GM23338 (cell line): ENCODE results near the gene PPP1R16B. TPM values are rescaled to one million over a fixed set of nuclear protein-coding genes. Genes with fewer than 3 reads are reported as not detected.

Source experiments
- ATAC-seq: fragments of 200-7000 bp; cut with Tn5 transposase; 3 replicates; pipeline ENCODE4 v1.9.1; 2020
- DNase-seq: peaks from one replicate; pipeline ENCODE4 v3.0.0-alpha.2; 2015; ENCODE audit warnings: low spot score
- H2AFZ ChIP-seq: fragments of 200-600 bp; sonication (generic); 2 replicates; pipeline ENCODE4 v1.8.0; 2016; ENCODE audit warnings: antibody characterized with exemption, mild to moderate bottlenecking, moderate library complexity
- H3F3A ChIP-seq: fragments of 200-600 bp; sonication (generic); replicated peaks from 2 replicates; pipeline ENCODE4 v1.8.0; 2017; ENCODE audit warnings: antibody characterized with exemption, mixed run types, low read depth
- H3K27ac ChIP-seq: fragments of 200-600 bp; sonication (generic); 2 replicates; pipeline ENCODE4 v1.6.1; 2016; ENCODE audit warnings: low read depth
- H3K27me3 ChIP-seq: fragments of 200-600 bp; sonication (generic); 2 replicates; pipeline ENCODE4 v1.8.0; 2016; ENCODE audit warnings: mild to moderate bottlenecking, mixed run types, moderate library complexity; ENCODE audit not compliant: insufficient read depth
- H3K36me3 ChIP-seq: fragments of 200-600 bp; sonication (generic); 2 replicates; pipeline ENCODE4 v1.8.0; 2016; ENCODE audit warnings: mild to moderate bottlenecking; ENCODE audit not compliant: insufficient read depth
- H3K4me1 ChIP-seq: fragments of 200-600 bp; sonication (generic); 2 replicates; pipeline ENCODE4 v1.8.0; 2016; ENCODE audit warnings: mild to moderate bottlenecking, moderate library complexity; ENCODE audit not compliant: insufficient read depth
- H3K4me2 ChIP-seq: fragments of 200-600 bp; sonication (generic); 2 replicates; pipeline ENCODE4 v1.7.1; 2017; ENCODE audit warnings: mixed run types
- H3K4me3 ChIP-seq: fragments of 200-600 bp; sonication (generic); 2 replicates; pipeline ENCODE4 v1.6.1; 2016; ENCODE audit warnings: mixed run types
- H3K79me2 ChIP-seq: fragments of 200-600 bp; sonication (generic); replicated peaks from 2 replicates; pipeline ENCODE4 v1.8.0; 2017; ENCODE audit warnings: mild to moderate bottlenecking; ENCODE audit not compliant: insufficient read depth
- H3K9me2 ChIP-seq: fragments of 200-600 bp; sonication (generic); 2 replicates; pipeline ENCODE4 v1.8.0; 2017; ENCODE audit not compliant: insufficient read depth
- H4K20me1 ChIP-seq: fragments of 200-600 bp; sonication (generic); replicated peaks from 2 replicates; pipeline ENCODE4 v1.8.0; 2017; ENCODE audit warnings: mild to moderate bottlenecking; ENCODE audit not compliant: insufficient read depth
- H3K27ac Mint-ChIP-seq: 2 replicates; pipeline ENCODE4 v1.8.0; 2020; ENCODE audit warnings: inconsistent platforms, mild to moderate bottlenecking, moderate library complexity, mixed read lengths
- H3K27me3 Mint-ChIP-seq: 3 replicates; pipeline ENCODE4 v1.8.0; 2022; ENCODE audit warnings: low read depth, mild to moderate bottlenecking, moderate library complexity, mixed read lengths, inconsistent platforms; ENCODE audit not compliant: insufficient read depth, poor library complexity
- H3K36me3 Mint-ChIP-seq: 3 replicates; pipeline ENCODE4 v1.8.0; 2021; ENCODE audit warnings: low read depth, mild to moderate bottlenecking, inconsistent platforms, moderate library complexity, mixed read lengths
- H3K4me1 Mint-ChIP-seq: 3 replicates; pipeline ENCODE4 v1.8.0; 2020; ENCODE audit warnings: mild to moderate bottlenecking, inconsistent platforms, mixed read lengths
- H3K4me3 Mint-ChIP-seq: 3 replicates; pipeline ENCODE4 v1.8.0; 2021; ENCODE audit warnings: moderate library complexity, mild to moderate bottlenecking, inconsistent platforms, mixed read lengths
- H3K9me3 Mint-ChIP-seq: 3 replicates; pipeline ENCODE4 v1.8.0; 2020; ENCODE audit warnings: moderate library complexity, mild to moderate bottlenecking, inconsistent platforms, mixed read lengths
- CREB1 ChIP-seq: fragments of 250-450 bp; sonication (Bioruptor Pico); IDR thresholded peaks from 2 replicates; pipeline ENCODE4 v1.5.0; 2020; ENCODE audit warnings: low read depth, mild to moderate bottlenecking, moderate library complexity
- EZH2 ChIP-seq: fragments of 200-600 bp; sonication (generic); IDR thresholded peaks from one replicate; pipeline ENCODE4 v1.8.0; 2017; ENCODE audit warnings: antibody characterized with exemption, mild to moderate bottlenecking, low read depth; ENCODE audit not compliant: unreplicated experiment
- EZH2phosphoT487 ChIP-seq: fragments of 200-600 bp; sonication (generic); IDR thresholded peaks from one replicate; pipeline ENCODE4 v1.8.1; 2018; ENCODE audit warnings: antibody characterized with exemption; ENCODE audit not compliant: unreplicated experiment
- STAT1 ChIP-seq: IDR thresholded peaks from one replicate; pipeline ENCODE4 v1.6.1; 2016; ENCODE audit warnings: antibody characterized with exemption; ENCODE audit not compliant: unreplicated experiment
- polyA plus RNA-seq: library from polyadenylated mRNA; unstranded; fragments of >200 nt; fragmentation: Nextera tagmentation; extraction: Ambion mirVana; gene quantifications from 2 replicates; pipeline ENCODE4 v1.2.1, GENCODE V29; 2016
- total RNA-seq: library from RNA; depleted of rRNA; stranded (reverse); fragments of >200 nt; shearing (Covaris generic); gene quantifications from 2 replicates; pipeline ENCODE4 v1.2.3, GENCODE V29; 2014
- TF ChIP-seq, protein P1 (sequence below): IDR thresholded peaks from 2 replicates; pipeline ENCODE4 v1.6.1; 2016; ENCODE audit warnings: antibody characterized with exemption
- TF ChIP-seq, protein P2 (sequence below): fragments of 250-450 bp; sonication (Bioruptor Pico); IDR thresholded peaks from 2 replicates; pipeline ENCODE4 v1.5.0; 2020; ENCODE audit warnings: mild to moderate bottlenecking, moderate library complexity

Gene PPP1R16B
- total and polyA plus RNA-seq, 2 experiments from 2014 or later = 1.6 to 11.5 TPM

DNA sequence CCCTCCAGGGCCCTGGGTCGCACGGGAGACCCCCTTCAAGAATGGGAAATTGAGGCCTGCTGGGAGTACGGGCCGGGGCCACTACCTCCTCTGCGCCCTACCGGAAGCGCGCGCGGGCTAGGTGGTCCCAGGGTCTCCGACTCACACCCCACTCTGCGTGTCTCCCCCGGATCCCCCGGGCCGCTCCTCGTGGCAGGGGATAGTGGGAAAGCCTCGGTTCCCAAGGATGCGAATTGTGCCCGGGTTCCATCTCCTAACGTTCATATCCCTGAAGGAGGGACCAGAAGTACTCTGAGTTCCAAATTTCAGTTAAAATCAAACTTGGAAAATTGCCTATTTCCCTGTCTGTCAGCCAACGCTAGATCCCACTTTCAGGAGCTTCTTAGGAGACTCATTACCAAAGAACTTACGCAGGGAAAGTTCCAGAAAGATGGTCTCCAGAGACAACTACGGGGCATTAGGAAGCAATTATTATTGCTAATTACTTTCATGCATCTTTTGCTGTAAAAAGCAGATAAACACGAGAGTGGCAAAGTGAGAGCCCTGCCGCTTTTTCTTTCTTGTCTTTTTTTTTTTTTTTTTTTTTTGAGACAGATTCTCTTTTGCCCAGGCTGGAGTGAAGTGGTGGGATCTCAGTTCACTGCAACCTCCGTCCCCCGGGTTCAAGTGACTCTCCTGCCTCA lies 121.6 kb downstream of the PPP1R16B start:
- Histone ChIP-seq H4K20me1 (peaks cover 45% of the 10 kb centered on the region), H2AFZ (no peak overlapping the region), H3K9me2 (no peaks in the 10 kb centered on the region), H3F3A (no peaks in the 10 kb centered on the region), H3K4me1 (peaks cover 24% of the 10 kb centered on the region), H3K36me3 (no peaks in the 10 kb centered on the region; the same call in 1 of the 2 replicates), H3K27ac (no peak overlapping the region), H3K27me3 (no peaks in the 10 kb centered on the region), H3K79me2 (peaks cover 55% of the 10 kb centered on the region), H3K4me2 (peak overlapping the region; percentile 99), H3K4me3 (peak overlapping the region; percentile 94)
- Mint-ChIP-seq H3K27me3 (peaks cover 10% of the 10 kb centered on the region), H3K36me3 (peaks cover 19% of the 10 kb centered on the region), H3K27ac (no peak overlapping the region), H3K9me3 (no peaks in the 10 kb centered on the region), H3K4me1 (peaks cover 22% of the 10 kb centered on the region), H3K4me3 (peak overlapping the region; percentile 90)
- TF ChIP-seq EZH2phosphoT487 (no peak), EZH2 (no peak), STAT1 (no peak), CREB1 (CRISPR knock-in tag) (no peak)
- TF ChIP-seq, protein P1, sequence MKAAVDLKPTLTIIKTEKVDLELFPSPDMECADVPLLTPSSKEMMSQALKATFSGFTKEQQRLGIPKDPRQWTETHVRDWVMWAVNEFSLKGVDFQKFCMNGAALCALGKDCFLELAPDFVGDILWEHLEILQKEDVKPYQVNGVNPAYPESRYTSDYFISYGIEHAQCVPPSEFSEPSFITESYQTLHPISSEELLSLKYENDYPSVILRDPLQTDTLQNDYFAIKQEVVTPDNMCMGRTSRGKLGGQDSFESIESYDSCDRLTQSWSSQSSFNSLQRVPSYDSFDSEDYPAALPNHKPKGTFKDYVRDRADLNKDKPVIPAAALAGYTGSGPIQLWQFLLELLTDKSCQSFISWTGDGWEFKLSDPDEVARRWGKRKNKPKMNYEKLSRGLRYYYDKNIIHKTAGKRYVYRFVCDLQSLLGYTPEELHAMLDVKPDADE = no peak
- TF ChIP-seq, protein P2, sequence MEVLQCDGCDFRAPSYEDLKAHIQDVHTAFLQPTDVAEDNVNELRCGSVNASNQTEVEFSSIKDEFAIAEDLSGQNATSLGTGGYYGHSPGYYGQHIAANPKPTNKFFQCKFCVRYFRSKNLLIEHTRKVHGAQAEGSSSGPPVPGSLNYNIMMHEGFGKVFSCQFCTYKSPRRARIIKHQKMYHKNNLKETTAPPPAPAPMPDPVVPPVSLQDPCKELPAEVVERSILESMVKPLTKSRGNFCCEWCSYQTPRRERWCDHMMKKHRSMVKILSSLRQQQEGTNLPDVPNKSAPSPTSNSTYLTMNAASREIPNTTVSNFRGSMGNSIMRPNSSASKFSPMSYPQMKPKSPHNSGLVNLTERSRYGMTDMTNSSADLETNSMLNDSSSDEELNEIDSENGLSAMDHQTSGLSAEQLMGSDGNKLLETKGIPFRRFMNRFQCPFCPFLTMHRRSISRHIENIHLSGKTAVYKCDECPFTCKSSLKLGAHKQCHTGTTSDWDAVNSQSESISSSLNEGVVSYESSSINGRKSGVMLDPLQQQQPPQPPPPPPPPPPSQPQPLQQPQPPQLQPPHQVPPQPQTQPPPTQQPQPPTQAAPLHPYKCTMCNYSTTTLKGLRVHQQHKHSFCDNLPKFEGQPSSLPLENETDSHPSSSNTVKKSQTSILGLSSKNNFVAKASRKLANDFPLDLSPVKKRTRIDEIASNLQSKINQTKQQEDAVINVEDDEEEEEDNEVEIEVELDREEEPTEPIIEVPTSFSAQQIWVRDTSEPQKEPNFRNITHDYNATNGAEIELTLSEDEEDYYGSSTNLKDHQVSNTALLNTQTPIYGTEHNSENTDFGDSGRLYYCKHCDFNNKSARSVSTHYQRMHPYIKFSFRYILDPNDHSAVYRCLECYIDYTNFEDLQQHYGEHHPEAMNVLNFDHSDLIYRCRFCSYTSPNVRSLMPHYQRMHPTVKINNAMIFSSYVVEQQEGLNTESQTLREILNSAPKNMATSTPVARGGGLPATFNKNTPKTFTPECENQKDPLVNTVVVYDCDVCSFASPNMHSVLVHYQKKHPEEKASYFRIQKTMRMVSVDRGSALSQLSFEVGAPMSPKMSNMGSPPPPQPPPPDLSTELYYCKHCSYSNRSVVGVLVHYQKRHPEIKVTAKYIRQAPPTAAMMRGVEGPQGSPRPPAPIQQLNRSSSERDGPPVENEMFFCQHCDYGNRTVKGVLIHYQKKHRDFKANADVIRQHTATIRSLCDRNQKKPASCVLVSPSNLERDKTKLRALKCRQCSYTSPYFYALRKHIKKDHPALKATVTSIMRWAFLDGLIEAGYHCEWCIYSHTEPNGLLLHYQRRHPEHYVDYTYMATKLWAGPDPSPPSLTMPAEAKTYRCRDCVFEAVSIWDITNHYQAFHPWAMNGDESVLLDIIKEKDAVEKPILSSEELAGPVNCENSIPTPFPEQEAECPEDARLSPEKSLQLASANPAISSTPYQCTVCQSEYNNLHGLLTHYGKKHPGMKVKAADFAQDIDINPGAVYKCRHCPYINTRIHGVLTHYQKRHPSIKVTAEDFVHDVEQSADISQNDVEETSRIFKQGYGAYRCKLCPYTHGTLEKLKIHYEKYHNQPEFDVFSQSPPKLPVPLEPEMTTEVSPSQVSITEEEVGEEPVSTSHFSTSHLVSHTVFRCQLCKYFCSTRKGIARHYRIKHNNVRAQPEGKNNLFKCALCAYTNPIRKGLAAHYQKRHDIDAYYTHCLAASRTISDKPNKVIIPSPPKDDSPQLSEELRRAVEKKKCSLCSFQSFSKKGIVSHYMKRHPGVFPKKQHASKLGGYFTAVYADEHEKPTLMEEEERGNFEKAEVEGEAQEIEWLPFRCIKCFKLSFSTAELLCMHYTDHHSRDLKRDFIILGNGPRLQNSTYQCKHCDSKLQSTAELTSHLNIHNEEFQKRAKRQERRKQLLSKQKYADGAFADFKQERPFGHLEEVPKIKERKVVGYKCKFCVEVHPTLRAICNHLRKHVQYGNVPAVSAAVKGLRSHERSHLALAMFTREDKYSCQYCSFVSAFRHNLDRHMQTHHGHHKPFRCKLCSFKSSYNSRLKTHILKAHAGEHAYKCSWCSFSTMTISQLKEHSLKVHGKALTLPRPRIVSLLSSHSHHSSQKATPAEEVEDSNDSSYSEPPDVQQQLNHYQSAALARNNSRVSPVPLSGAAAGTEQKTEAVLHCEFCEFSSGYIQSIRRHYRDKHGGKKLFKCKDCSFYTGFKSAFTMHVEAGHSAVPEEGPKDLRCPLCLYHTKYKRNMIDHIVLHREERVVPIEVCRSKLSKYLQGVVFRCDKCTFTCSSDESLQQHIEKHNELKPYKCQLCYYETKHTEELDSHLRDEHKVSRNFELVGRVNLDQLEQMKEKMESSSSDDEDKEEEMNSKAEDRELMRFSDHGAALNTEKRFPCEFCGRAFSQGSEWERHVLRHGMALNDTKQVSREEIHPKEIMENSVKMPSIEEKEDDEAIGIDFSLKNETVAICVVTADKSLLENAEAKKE = no peak
- DNase-seq (no peak), ATAC-seq (peak; percentile 19)
